GM21423 (cell line): ENCODE results near the gene ANK3.

Experiments used
- ATAC-seq: cut with Tn5 transposase; IDR thresholded peaks from one replicate; pipeline ENCODE4 v1.9.1; 2021; ENCODE audit warnings: mild to moderate bottlenecking, moderate library complexity; ENCODE audit not compliant: unreplicated experiment

Gene ANK3

GRCh38 chr10:60003651-60004523, 385.8 kb downstream of the ANK3 start:
- ATAC-seq: no peak

DNA sequence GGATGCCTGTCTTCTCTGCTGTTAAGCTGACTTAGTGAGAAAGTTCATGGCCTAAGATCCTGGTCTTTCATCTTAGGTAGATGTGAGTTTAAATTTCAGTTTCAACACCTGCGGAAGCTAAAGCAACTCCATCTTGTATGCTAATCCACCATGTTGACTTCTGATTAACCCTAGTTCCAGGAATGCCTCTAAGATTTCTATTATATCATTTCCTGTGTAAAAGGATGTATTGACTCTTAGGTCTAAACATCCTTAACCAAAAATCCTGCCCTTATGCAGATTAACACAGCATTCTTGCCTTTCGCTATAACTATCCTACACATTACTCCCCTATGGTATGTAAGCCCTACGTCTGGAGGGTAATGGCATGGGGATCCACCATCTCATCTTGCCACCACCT, 388.9 kb downstream of the ANK3 start:
- no peak for ATAC-seq

- no peak for ATAC-seq
These were observed 391.7 kb downstream of the ANK3 start for GRCh38 chr10:59997827-59998525.

DNA sequence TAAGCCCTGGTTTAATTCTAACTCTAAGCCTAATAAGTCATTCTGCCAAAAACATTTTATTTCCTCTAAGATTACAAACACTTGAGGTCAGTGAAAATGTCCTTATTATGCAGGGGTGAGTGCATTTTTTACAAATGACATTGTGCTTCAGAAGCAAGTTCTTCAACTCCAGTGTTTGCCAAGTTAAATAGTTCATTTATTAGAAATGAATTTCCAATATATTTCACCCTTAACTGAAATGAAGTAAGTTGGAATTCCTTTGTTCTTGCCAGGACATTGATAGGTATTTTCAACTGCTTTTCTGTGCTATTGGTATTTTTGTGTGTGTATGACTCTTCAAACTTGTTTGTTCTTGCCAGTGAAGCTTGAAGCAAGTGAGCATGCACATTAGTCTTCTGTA, 393.8 kb downstream of the ANK3 start:
- ATAC-seq: no peak

DNA sequence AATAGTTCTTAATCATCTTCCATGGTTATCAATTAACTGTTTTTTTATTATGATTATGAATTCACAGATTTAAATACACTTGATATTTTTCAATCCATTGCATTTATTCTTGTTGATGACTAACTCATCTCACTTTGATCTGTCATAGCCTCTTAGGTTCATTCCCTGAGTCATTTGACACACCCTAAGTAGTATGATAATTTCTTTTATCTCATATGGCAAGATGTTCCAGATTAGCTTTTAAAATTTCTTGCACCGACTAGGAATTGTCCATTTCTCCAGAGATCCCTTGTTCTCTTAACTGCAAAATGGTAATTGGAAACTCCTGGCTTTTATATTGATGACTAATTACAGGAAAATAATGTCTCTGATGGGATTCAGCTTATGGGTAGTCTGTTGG, 395.7 kb downstream of the ANK3 start:
- no peak for ATAC-seq

DNA sequence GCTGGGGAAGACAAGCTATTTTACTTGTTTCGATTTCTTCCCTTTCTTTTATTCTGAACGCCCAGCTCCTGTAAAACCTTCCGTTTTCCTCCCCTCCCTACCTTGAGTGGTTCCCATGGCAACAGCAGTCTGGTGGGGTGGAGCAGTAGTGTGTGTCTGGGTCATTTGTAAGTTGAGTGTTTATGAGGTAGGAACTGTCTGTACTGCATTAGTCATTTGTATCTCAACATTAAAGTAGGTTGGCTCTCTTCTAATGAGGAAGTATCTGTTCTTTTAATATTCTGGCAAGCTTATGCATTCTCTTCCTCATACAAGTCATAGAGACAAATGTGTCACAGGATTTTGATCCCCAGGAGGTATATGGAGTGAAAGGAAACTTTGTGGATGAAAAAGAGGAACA, 398.0 kb downstream of the ANK3 start:
- ATAC-seq: no peak

- no peak for ATAC-seq
These were observed 398.6 kb downstream of the ANK3 start for GRCh38 chr10:59991117-59991516.

GRCh38 chr10:59985639-59986038, 404.0 kb downstream of the ANK3 start:
- no peak for ATAC-seq

DNA sequence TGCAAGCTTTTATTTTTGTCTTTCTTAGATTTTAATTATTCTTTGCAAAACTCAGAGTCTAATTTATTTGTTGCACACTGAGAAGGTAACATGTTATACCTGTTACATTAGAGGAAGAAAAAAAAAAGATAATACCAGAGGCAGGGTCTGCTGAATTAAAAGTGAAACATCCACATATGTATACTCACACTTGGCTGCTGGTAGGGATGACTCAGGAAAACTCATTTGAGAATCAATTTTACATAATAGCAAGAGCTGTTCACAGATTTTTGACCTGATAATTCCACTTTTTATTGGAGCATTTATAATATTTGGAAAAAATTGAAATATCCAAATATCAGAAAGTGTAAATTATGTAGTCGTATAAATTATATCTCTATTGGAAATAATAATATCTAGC, 405.3 kb downstream of the ANK3 start:
- no peak for ATAC-seq

DNA sequence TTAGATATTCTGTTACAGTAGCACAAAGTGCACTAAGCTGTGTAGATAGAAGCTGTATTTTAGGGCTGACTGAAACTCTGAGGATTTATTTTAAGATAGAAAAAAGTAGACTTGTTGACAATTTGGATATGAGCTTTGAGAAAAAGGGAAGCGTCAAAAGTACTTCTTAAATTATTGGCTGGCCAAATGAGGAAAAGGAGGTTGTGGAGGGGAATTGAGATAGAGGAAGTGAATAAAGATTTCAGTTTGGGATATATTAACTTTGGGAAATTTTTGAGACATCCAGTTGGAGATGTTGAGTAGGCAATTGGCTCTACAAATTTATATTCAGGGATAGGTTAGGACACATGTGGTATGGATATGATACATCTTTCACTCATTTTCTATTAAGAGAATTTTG, 409.3 kb downstream of the ANK3 start:
- no peak for ATAC-seq

DNA sequence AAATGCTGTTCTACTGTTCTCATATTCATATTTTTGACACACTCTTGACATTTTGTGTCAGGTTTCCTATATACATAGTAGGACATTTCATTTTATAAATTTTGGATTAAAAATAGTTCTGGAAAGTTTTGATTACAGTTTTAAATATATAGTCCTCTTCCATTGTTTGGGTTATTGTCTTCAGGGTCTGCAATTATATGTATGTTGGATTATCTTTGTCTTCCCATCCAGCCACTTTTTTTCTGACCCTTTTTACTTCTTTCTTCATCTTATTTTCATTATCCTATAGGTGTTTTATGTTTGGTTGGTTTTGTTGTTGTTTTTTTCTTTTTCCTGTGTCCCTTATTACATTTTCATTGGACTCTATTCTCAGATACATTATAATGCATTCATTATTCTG, 412.2 kb downstream of the ANK3 start:
- ATAC-seq: no peak

DNA sequence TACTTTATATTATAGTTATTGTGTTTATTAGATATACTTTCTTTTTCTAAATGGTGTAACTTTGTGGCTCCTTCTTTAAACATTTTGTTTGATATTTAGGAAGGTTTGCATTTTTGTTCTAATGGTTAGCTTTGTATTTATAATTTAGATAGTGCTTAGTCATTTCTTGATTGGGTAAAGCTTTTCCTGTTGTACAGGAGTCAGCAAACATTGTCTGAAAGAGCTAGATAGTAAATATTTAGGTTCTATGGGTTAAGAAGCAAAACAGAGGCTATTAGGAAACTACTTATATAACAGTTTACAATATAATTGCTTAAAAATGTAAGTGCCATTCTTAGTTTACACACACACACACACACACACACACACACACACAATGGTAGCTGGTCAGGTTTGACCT, 412.8 kb downstream of the ANK3 start:
- ATAC-seq: no peak
